HG03196 (cell line): ENCODE measurements around the gene MINK1.
"Not testable (repeated sequence)": the region's sequence is repeated elsewhere in the genome, so short reads cannot be mapped to it uniquely, and the experiment has no call there.

ENCODE experiments used
- ATAC-seq: cut with Tn5 transposase; IDR thresholded peaks from one replicate; pipeline ENCODE4 v1.9.1; 2021; ENCODE audit not compliant: unreplicated experiment

Gene MINK1

GRCh38 chr17:4926577-4927335 lies 93.6 kb downstream of the MINK1 start:
- not testable (repeated sequence) for ATAC-seq

GRCh38 chr17:4928881-4929280 lies 95.7 kb downstream of the MINK1 start:
- no peak for ATAC-seq

GRCh38 chr17:4931963-4932362 lies 98.8 kb downstream of the MINK1 start, which contains the start of gene GP1BA:
Gene GP1BA, plus strand, starts transcription at chr17:4932277. Its CDS starts 328 bp downstream, at chr17:4932605.
- ATAC-seq, result no peak

- no peak for ATAC-seq
These were observed 99.6 kb downstream of the MINK1 start for GRCh38 chr17:4932756-4933155.

GRCh38 chr17:4933646-4934045 lies 100.5 kb downstream of the MINK1 start:
- no peak for ATAC-seq

GRCh38 chr17:4934173-4934979 lies 101.2 kb downstream of the MINK1 start:
- ATAC-seq, result no peak

GRCh38 chr17:4935650-4936049 lies 102.5 kb downstream of the MINK1 start:
- ATAC-seq, result no peak

- no peak for ATAC-seq
These were observed 103.3 kb downstream of the MINK1 start for GRCh38 chr17:4936436-4936835.

GRCh38 chr17:4937553-4937952 lies 104.4 kb downstream of the MINK1 start:
- ATAC-seq, result no peak

- no peak for ATAC-seq
These were observed 104.9 kb downstream of the MINK1 start for GRCh38 chr17:4938069-4938491.

GRCh38 chr17:4938688-4939545 lies 105.8 kb downstream of the MINK1 start:
- ATAC-seq, result no peak

GRCh38 chr17:4939546-4939795 lies 106.3 kb downstream of the MINK1 start:
- peak; percentile 6 for ATAC-seq

GRCh38 chr17:4939796-4940554 lies 106.8 kb downstream of the MINK1 start, which contains the start of the genes RNF167 and SLC25A11:
Gene RNF167, plus strand, starts transcription at chr17:4940268. Its CDS starts 642 bp downstream, at chr17:4940910.
Gene SLC25A11, minus strand, starts transcription at chr17:4940046. Its CDS starts 136 bp downstream, at chr17:4939910.
- ATAC-seq, result peak; percentile 72

- no peak for ATAC-seq
These were observed 107.6 kb downstream of the MINK1 start for GRCh38 chr17:4940555-4941318.

- ATAC-seq, result no peak
These were observed 108.1 kb downstream of the MINK1 start for GRCh38 chr17:4941319-4941610.

GRCh38 chr17:4942760-4943508 lies 109.8 kb downstream of the MINK1 start:
- no peak for ATAC-seq

- no peak for ATAC-seq
These were observed 111.0 kb downstream of the MINK1 start for GRCh38 chr17:4944163-4944553.

- ATAC-seq, result no peak
These were observed 111.5 kb downstream of the MINK1 start for GRCh38 chr17:4944554-4945175.
